HG03280 (cell line): ENCODE data around the gene HECTD2.
A peak's percentile ranks its signal among the peaks of the same experiment; 100 is the strongest.
"Not testable (repeated sequence)": the region's sequence is repeated elsewhere in the genome, so short reads cannot be mapped to it uniquely, and the experiment has no call there.

ENCODE experiments used
- ATAC-seq: cut with Tn5 transposase; IDR thresholded peaks from one replicate; pipeline ENCODE4 v1.9.1; 2021; ENCODE audit warnings: mild to moderate bottlenecking, moderate library complexity; ENCODE audit not compliant: unreplicated experiment

The HECTD2 gene, protein sequence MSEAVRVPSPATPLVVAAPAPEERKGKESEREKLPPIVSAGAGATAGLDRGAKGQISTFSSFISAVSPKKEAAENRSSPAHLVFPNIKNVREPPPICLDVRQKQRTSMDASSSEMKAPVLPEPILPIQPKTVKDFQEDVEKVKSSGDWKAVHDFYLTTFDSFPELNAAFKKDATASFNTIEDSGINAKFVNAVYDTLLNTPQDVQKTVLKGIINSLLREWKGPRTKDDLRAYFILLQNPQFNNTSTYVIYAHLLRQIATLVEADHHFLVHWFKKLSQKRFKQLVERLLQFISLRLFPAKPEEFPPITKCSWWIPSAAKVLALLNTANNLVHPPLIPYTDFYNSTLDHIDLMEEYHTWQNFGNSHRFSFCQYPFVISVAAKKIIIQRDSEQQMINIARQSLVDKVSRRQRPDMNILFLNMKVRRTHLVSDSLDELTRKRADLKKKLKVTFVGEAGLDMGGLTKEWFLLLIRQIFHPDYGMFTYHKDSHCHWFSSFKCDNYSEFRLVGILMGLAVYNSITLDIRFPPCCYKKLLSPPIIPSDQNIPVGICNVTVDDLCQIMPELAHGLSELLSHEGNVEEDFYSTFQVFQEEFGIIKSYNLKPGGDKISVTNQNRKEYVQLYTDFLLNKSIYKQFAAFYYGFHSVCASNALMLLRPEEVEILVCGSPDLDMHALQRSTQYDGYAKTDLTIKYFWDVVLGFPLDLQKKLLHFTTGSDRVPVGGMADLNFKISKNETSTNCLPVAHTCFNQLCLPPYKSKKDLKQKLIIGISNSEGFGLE

DNA sequence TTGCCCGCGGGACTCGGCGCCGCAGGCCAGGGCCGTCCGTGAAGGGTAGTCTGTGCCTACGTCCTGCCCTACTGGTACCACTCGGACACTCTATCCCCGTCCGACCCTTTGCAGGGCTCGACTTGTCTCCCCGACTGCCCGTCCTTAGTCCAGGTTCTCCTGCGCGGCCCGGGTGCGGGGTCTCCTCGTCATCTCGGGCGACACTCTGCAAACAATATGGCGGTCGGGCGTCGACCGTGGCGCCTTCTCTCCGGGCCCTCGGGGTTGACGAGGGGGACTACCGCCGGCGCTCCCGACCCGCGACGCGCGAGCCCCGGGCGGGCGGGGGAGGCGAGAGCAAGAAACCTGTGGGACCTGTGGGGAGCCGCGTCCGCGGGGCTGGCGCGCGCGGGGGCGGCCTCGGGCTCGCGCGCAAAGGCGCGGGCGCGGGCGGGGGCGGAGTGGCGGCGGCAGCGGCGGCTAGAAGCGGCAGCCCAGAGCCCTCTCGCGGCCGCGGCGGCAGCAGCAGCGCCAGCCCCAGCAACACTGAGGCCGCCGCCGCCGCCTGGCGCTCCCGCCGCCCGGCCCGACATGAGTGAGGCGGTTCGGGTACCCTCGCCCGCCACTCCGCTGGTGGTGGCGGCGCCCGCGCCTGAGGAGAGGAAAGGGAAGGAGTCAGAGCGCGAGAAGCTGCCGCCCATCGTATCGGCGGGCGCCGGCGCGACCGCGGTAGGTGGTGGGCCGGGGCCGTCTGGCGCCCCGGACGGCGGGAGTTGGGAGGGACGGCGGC lies at the start of gene HECTD2:
Gene HECTD2 (plus strand): TSS at position 476 of the 769 bp plus-strand sequence. CDS start 95 bp downstream, at position 571.
- ATAC-seq = peak; percentile 90

DNA sequence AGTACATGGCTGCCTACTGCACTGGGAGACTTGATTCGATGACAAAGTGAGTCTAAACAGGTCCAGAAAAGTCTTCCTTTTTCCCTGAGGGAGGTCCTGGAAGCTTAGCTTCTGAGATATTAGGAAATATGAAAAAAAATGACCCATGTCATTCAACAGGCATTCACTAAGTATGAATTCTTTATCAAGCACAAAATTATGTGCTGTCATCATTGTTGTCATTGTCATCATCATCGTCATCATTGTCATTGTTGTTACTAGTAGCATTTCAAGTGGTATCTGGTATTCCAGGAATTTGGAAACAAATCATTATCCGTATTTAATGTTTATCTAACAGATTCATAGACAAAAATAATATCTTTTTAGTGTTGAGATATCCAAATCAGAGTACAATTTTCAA lies 49.7 kb upstream of the HECTD2 start:
- no peak for ATAC-seq

DNA sequence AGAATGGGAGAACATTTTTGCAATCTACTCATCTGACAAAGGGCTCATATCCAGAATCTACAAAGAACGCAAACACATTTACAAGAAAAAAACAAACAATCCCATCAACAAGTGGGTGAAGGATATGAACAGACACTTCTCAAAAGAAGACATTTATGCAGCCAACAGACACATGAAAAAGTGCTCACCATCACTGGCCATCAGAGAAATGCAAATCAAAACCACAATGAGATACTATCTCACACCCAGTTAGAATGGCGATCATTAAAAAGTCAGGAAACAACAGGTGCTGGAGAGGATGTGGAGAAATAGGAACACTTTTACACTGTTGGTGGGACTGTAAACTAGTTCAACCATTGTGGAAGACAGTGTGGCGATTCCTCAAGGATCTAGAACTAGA lies 44.6 kb upstream of the HECTD2 start:
- not testable (repeated sequence) for ATAC-seq

DNA sequence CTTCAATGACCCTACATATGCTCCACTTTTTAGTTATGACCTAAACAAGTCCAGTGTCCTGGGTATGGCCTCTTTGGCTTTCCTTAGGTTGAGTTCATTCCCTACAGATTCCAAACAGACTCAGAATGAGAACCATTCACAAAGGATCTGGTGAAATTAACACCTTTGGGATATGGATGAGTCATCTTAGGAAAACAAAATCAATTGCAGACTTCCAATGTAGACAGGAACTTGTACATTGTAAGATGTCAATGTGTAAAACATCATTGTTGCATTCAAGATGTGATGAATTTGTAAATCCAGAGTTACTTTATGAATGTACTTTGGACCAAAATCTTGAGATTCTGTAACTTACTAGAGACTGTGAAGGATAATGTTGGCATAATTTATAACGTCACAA lies 43.4 kb upstream of the HECTD2 start:
- ATAC-seq = no peak

DNA sequence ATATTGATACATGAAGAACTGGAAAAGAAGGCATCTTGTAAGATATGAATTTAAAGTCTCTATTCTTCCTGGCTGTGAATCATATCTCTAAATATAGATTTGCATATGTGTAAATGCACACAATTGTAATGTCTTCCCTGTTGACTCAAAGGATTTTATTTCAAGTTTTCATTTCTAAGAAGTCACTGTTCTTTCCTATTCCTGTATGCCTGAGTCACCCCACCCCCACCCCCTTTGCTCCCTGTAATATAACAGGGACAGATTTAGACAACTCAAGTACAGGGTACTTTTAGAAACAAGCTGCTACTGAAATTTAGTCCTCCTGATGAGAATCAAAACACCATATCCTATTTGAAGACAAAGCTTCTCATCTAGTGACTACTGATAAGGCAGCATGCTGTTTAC lies 43.0 kb upstream of the HECTD2 start:
- no peak for ATAC-seq

DNA sequence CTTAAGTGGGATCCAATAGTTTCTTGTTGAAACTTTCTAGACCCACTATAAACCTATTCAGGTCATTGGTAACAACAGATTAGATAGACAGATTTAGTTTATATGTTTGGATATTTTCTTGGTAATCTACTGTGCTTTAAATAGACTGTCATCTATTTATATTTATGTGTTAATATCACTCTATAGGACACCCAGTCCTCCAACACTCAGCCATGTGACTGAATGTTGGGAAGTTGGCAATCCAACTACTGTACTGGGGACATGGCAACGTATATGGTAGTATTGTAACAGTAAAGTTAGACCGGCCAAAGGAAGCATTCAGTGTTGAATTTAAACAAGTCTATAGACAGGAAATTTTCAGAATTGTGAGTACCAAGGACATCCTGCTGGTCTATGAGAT lies 42.6 kb upstream of the HECTD2 start:
- no peak for ATAC-seq

DNA sequence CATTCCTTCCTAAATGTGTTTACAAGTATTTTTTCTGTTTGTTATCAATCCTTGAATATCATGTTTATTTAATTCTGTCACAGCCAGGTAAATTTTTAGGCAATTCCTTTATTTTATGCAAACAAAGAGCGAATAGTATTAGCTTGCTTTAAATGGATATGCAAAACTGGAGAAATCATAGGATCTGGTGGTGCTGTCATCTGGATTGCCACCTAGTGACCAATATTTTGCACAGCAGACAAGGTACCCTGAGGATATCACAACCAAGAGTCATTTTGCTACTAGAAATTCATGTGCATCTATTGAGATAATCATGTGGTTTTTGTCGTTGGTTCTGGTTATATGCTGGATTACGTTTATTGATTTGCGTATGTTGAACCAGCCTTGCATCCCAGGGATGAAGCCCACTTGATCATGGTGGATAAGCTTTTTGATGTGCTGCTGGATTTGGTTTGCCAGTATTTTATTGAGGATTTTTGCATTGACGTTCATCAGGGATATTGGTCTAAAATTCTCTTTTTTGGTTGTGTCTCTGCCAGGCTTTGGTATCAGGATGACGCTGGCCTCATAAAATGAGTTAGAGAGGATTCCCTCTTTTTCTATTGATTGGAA lies 40.1 kb upstream of the HECTD2 start:
- ATAC-seq = not testable (repeated sequence)

DNA sequence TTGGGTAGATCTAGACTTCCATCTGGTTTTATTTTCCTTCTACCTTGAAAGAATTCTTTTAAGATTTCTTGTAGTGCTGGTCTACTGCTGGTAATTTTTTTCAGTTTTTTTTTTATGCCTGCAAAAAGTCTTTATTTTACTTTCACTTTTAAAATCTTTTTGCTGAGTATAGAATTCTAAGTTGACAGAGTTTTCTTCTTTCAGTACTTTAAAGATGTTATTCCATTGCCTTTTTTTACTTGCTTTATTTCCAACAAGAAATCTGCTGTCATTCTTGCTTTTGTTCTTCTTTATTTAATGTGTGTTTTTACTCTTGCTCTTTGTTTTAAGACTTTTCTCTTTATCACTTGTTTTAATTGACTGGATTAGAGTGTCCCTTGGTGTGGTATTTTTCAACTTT lies 36.1 kb upstream of the HECTD2 start:
- no peak for ATAC-seq

DNA sequence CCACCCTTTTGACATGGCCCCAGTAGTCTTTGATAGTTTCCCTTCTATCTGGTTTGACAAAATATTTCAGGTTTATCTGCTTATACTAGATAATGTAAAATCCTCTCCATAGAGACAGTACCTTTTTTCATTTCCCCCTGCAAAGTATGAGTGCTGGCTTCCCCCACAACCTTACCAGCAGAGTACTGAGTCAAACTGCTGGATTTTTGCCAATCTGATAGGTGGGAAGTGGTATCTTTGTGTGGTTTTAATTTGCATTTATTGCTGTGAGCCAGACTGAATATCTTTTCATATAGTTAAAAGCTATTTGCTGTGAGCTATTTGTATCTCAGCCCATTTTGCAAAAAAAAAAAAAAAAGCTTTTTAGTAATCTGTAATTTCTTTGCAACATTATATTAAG lies 32.1 kb upstream of the HECTD2 start:
- ATAC-seq = no peak

DNA sequence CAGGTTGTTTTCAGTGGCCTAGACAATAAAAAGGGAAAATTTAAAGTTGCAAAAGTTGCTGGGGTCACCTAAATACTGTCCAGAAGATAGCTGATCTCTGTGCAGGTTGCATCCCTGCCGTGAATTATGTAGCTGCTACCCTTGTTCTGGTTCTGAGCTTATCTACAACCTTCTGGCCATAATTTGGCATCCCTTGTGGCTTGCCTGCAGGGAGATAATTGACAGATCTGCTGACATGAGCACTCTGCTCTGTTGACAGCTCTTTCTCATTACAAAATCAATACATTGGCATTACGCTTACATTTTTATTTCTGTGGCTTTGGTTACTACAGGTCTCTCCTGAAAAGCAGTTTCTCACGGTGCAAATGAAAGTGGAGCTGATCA lies 29.3 kb upstream of the HECTD2 start:
- no peak for ATAC-seq

DNA sequence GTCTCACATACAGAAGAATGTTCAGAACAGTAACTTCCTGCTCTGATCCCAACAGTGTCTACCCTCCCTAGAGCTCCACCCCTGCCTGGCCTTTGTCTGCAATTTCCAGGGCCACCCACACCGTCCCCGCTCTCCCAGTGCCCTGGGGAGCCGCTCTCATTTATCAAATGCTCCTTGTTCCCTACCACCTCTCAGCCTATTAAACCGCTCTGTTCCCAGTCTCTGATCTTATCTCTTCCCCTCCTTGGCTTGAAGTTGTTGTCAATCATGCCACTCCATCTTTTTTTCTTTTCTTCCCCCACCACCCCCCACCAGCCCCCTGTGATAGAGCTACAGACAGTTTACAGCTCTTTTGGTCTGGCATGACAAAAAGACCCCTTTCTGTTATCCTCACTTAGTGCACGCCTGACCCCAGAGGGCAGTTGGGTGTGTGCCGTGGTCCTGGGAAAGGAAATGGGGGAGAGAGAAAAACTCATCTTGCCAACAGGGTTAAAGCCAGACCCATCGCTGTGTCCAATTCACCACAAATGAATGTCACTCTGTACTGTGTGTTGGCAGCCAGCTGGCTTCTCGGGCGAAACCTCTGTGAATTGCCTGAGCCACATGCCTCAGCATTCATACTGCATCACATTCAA lies 28.8 kb upstream of the HECTD2 start:
- no peak for ATAC-seq

DNA sequence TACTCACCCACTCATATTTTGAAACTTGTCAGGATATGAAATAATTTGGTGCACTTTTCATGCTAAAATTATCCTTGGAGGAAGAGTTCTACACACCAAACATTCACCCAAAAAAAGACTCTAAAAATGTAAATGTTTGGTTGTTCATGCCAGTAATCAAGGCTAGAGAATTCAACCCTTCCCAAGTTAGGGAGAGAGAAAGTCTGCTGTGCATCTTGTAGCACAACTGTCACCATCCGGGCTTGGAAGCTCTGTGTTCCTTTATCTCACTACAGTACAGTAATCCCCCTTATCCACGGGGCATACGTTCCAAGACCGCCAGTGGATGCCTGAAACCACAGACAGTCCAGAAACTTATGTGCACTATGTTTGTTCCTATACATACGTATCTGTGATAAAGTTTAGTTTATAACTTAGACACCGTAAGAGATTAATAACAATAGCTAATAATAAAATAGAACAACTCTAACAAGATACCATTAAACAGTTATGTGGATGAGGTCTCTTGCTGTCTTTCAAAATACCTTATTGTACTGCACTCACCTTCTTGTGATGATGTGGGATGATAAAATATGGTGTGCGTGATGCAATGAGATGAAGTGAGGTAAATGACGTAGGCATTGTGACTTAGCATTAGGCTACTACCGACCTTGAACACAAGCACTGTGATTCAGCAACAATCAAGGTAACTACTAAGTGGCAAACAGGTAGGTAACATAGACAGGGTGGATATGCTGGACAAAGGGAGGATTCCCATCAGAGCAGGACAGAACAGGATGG lies 24.6 kb upstream of the HECTD2 start:
- no peak for ATAC-seq

DNA sequence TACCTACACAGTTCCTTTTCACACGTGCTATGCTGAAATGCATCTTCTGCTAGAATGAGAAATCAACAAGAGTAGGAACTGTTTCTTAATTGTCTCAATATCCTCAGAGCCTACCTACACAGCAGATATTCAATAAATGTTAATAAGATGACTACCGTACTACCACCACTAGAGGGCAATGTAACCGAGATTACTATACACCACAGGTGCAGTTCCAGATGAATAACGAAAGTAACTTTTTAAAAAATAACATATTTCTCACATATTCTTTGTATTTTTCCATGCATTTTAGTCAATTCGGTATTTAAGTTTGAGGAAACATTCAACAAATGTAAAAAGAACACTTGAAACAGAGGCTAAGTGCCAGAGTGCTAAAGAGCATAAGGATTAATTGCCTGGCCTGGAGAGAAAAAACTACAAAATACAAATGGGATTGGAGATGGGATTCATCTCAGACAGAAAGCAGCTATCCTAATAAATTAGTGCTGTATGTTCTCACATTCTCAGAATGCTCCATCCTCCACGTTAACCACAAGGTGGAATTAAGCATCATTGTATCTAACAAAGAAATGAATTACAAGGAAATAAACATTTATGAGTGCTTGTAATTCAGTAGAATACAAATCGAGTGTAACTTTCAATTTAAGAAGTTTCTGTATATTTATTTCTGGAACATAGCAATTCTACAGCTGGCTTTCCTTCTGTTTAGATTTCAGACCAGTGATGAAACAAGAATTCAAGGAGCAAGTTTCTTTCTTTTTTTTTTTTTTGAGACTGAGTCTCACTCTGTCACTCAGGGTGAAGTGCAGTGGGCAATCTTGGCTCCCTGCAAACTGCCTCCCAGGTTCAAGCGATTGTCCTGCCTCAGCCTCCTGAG lies 20.3 kb upstream of the HECTD2 start:
- peak; percentile 94 for ATAC-seq

DNA sequence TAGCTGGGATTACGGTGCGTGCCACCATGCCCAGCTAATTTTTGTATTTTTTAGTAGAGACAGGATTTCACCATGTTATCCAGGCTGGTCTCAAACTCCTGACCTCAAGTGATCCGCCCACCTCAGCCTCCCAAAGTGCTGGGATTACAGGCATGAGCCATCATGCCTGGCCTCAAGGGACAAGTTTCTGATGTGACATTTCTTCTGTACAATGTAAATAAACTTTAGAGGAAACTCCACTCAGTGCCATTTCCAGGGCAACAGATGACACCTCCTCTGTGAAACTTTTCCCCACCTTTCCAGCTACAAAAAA lies 19.7 kb upstream of the HECTD2 start:
- not testable (repeated sequence) for ATAC-seq

DNA sequence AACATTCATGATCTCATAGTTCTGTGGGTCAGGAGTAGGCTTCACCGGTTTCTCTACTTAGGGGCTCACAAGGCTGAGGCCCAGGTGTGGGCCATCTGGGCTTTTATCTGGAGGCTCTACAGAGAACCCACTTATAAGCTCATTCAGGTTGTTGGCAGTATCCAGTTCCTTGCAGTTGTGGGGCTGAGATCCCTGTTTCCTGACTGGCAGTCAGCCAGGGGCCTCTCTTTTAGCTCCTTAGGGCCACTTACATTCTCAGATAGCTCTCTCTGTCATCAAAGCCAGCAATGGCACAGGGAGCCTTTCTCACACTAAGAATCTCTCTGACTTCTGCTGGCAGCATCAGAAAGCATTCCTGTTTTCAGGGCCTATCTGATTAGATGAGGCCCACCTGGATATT lies 18.2 kb upstream of the HECTD2 start:
- ATAC-seq = no peak

DNA sequence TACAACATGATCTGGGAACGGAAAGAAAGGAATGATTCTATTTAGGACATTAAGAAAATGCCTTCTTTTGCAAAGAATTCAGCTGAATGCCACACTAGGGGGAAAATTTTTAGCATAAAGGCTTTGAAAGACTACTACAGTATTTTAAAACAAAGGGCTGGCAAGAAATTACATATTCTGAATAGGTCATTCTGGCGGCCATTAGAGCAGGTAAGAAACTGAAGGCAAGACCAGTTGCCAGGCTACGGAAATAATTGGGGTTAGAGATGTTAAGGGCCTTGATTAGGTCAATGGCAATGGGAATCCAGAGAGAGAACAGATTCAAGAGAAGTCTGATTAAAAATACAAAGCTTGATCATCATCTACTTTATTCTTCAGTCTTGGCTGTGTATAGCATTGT lies 3.8 kb upstream of the HECTD2 start:
- ATAC-seq = no peak

DNA sequence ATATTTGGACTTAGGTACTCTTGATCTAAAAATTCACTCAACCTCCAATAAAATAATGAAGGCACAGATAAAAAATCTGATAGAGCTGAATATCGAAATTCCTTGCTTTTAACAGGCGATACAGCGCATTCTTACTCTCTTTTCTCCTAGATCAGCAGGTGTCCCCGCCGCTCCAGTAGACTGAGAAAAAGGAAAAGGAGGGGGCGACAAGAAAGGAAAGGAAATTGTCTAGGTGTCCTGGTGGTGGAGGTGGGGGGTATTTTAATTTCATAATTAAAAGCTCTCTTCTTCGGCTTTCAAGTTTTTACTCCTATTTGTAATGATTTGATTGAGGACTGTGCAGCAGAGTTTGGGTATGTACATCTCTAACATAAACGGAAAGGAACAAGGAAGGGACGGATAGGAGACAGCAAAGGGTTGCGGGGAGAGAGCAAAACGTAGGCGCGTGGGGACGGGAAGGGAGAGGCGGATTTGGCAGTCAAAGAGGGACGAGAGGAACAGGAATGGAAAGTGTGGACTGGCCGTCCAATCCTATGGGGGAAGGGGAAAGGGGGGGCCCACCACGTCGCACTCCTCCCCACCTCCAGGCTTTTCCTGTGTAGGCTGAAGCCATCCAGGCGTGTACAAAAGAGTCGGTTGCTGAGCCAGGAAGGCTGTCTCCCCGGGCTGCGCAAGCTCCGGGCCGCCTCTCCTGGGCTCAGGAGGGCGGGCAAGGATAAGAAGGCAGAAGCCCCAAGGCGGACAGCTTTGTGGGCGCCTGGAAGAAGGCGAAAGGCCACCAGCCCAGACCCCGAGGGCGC lies 875 bp upstream of the HECTD2 start:
- ATAC-seq = peak; percentile 26
